Tibial nerve (tissue), 4 donors: ENCODE measurements around the gene FMN1. TPM values are rescaled to one million over a fixed set of nuclear protein-coding genes. Genes with fewer than 3 reads are reported as not detected.

Experiments
- DNase-seq, 2 donors: peaks; one replicate each; pipeline ENCODE4 v3.0.0-alpha.2; 2019; ENCODE audit warnings: low spot score in 2 of 2
- H3K27ac ChIP-seq, 4 donors: fragments of 200-600 bp; sonication (generic) in 3 of 4; one replicate each; pipeline ENCODE4 v1.5.1; 2017 to 2019; ENCODE audit warnings: mild to moderate bottlenecking in 1 of 4
- H3K27me3 ChIP-seq, 2 donors: fragments of 200-600 bp; sonication (generic) in 1 of 2; one replicate each; pipeline versions ENCODE4 v1.5.1 to v1.6.0; 2017 to 2019
- H3K36me3 ChIP-seq, 3 donors: fragments of 200-600 bp; sonication (generic); one replicate each; pipeline ENCODE4 v1.5.1; 2018 to 2019
- H3K4me1 ChIP-seq, 4 donors: fragments of 200-600 bp; sonication (generic) in 3 of 4; one replicate each; pipeline ENCODE4 v1.5.1; 2017 to 2019
- H3K4me3 ChIP-seq, 4 donors: fragments of 200-600 bp; sonication (generic) in 3 of 4; one replicate each; pipeline ENCODE4 v1.5.1; 2017 to 2019; ENCODE audit warnings: mild to moderate bottlenecking in 1 of 4, moderate library complexity in 1 of 4
- H3K9me3 ChIP-seq, 4 donors: fragments of 200-600 bp; sonication (generic) in 3 of 4; one replicate each; pipeline ENCODE4 v1.5.1; 2017 to 2019
- CTCF ChIP-seq, 5 experiments: fragments of 200-600 bp in 3 of 5; fragments of 450-650 bp in 2 of 5; sonication (generic) in 3 of 5; IDR thresholded peaks; one replicate each; pipeline ENCODE4 v1.5.1; 2016 to 2019; ENCODE audit warnings: antibody characterized with exemption in 5 of 5, mild to moderate bottlenecking in 3 of 5, moderate library complexity in 2 of 5
- EP300 ChIP-seq, 2 donors: sonication (generic); formaldehyde crosslinking; IDR thresholded peaks; one replicate each; pipeline ENCODE4 v1.6.1; 2017; ENCODE audit warnings: antibody characterized with exemption in 2 of 2, mild to moderate bottlenecking in 1 of 2
- POLR2A ChIP-seq, 2 donors: fragments of 450-650 bp; IDR thresholded peaks; one replicate each; pipeline ENCODE4 v1.6.1; 2017; ENCODE audit warnings: antibody characterized with exemption in 2 of 2, mild to moderate bottlenecking in 2 of 2, moderate library complexity in 2 of 2
- WGBS, 2 donors: methylation state at CpG; one replicate each; pipeline ENCODE4 v1.1.5; 2018; 5-methylcytosine and 5-hydroxymethylcytosine counted together
- total RNA-seq, 4 donors: library from RNA; depleted of rRNA; stranded (reverse); fragments of >200 nt; gene quantifications; one replicate each; pipeline ENCODE4 v1.1.0, GENCODE V29; 2016

The FMN1 gene
- total RNA-seq, 4 donors from 2014 or later: 15.1 to 62.1 (median 20.7) TPM

GRCh38 chr15:32747921-32748342 lies 446.6 kb downstream of the FMN1 start:
- no peaks in the 10 kb centered on the region for H3K9me3 ChIP-seq
- H3K27ac ChIP-seq: no peak overlapping the region
- no peak overlapping the region for H3K4me3 ChIP-seq
- H3K27me3 ChIP-seq: no peaks in the 10 kb centered on the region
- H3K4me1 ChIP-seq: no peaks in the 10 kb centered on the region
- H3K36me3 ChIP-seq: no peaks in the 10 kb centered on the region
- DNase-seq: no peak
- TF ChIP-seq EP300 (IDR thresholded peaks at IDR 0.05) (no peak), POLR2A (IDR thresholded peaks at IDR 0.05) (no peak), CTCF (IDR thresholded peaks at IDR 0.05) (no peak)
- WGBS, 2 donors: 77 to 82% methylated on average over 4 of the region's 4 CpGs

DNA sequence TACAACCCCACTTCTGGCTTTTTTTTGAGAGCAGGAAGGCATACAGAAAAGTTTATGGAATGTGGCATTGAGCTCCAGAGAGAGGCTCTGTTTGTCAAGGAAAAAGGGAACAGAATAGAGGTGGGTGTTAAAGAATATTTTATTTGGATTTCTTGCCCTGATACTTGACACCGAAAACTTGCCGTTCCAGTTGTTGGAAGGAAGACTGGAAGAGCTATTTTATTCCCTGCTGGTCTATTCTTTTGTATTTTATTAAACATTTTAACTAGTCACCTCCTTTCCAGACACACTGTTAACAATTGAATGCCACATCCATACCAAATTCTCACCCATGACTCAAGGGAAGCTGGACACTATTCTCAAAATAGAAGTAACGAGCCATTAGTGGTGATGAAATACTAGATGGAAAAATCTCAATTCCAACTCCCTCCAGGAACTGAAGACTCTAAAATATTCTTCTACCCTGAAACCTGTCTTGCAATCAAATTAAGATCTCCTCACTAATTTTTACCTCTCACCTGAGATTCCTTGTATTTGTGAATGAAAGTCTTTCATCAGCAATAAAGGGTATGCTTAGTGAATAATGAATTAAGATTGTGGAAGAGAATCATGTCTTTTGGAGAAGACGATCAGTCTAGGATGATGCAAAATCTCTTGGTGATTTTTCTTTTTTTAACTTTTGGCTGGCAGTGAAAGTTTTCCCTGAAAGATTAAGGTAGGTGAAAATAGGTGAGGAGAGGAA lies 448.2 kb downstream of the FMN1 start:
- WGBS, 2 donors: 75 to 76% methylated on average over 4 of the region's 4 CpGs
- Histone ChIP-seq H3K9me3 (peaks cover 0 to 5% (median 0%) of the 10 kb centered on the region in 4 donors), H3K27ac (no peak overlapping the region), H3K4me1 (no peaks in the 10 kb centered on the region), H3K36me3 (no peaks in the 10 kb centered on the region), H3K4me3 (no peak overlapping the region), H3K27me3 (no peaks in the 10 kb centered on the region)
- no peak for TF ChIP-seq CTCF (IDR thresholded peaks at IDR 0.05)
- no peak for TF ChIP-seq POLR2A (IDR thresholded peaks at IDR 0.05)
- TF ChIP-seq EP300 (IDR thresholded peaks at IDR 0.05): no peak
- DNase-seq: no peak

DNA sequence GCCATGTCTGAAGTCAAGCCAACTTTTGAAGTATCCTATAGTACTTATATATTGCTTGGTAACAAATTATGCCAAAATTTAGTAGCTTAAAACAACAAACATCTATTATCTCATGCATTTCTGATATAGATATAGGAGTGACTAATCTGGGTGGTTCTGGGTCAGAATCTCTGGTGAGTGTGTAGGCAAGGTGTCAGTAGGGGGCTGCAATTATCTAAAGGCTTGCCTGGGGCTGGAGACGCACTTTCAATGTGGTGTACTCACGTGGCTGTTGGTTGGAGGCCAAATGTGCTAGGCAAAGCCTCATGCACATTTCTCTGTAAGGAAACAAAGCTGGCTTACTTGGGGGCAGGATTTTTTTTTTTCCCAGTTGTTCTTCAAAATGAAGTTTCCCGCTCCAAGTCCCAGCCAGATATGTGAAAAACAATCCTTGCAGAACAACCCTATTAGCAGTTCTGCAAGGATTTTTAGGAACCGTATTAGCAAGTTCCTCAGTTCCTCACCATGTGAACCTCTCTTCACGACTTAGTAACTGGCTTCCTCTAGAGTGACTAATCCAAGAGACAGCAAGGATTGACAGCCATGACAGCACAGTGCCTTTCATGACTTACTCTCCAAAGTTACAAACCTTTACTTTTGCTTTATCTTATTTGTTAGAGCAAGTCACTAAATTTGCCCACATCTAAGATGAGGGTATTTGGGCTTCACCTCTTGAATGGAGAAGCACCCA lies 450.9 kb downstream of the FMN1 start:
- DNase-seq: no peak
- Histone ChIP-seq H3K9me3 (peaks cover 0 to 19% (median 1%) of the 10 kb centered on the region in 4 donors), H3K4me1 (no peaks in the 10 kb centered on the region), H3K27me3 (no peaks in the 10 kb centered on the region), H3K27ac (no peak overlapping the region), H3K36me3 (no peaks in the 10 kb centered on the region), H3K4me3 (no peak overlapping the region)
- TF ChIP-seq POLR2A (IDR thresholded peaks at IDR 0.05) (no peak), EP300 (IDR thresholded peaks at IDR 0.05) (no peak), CTCF (IDR thresholded peaks at IDR 0.05) (no peak)
- 45 to 53% methylated on average over 5 of the region's 5 CpGs for WGBS, 2 donors

- Histone ChIP-seq H3K27ac (no peak overlapping the region), H3K9me3 (peaks cover 0 to 19% (median 1%) of the 10 kb centered on the region in 4 donors), H3K4me1 (no peaks in the 10 kb centered on the region), H3K36me3 (no peaks in the 10 kb centered on the region), H3K27me3 (no peaks in the 10 kb centered on the region), H3K4me3 (no peak overlapping the region)
- WGBS, 2 donors: 65 to 73% methylated on average over 1 of the region's 1 CpG
- no peak for DNase-seq
- TF ChIP-seq POLR2A (IDR thresholded peaks at IDR 0.05): no peak
- TF ChIP-seq CTCF (IDR thresholded peaks at IDR 0.05): no peak
- no peak for TF ChIP-seq EP300 (IDR thresholded peaks at IDR 0.05)
These were observed 454.9 kb downstream of the FMN1 start for GRCh38 chr15:32739522-32740063.

- Histone ChIP-seq H3K36me3 (no peaks in the 10 kb centered on the region), H3K4me3 (no peak overlapping the region), H3K27me3 (no peaks in the 10 kb centered on the region), H3K9me3 (peaks cover 0 to 19% (median 1%) of the 10 kb centered on the region in 4 donors), H3K4me1 (no peaks in the 10 kb centered on the region), H3K27ac (no peak overlapping the region)
- DNase-seq: no peak
- no peak for TF ChIP-seq EP300 (IDR thresholded peaks at IDR 0.05)
- no peak for TF ChIP-seq POLR2A (IDR thresholded peaks at IDR 0.05)
- WGBS, 2 donors: 75 to 91% methylated on average over 1 of the region's 1 CpG
These were observed 455.8 kb downstream of the FMN1 start for GRCh38 chr15:32738666-32739065.
